Stimulated activated CD4-positive, alpha-beta T cell treated with anti-CD3 and anti-CD28 coated beads, TNF-alpha, amount 100 ng/mL, for 48 hours (primary cell): ENCODE measurements around the gene ZFYVE21.

Experiments
- DNase-seq, 3 donors: peaks; one replicate each; pipeline ENCODE4 v3.0.0-alpha.2; 2020; ENCODE audit warnings: low read depth in 3 of 3

Gene ZFYVE21

DNA sequence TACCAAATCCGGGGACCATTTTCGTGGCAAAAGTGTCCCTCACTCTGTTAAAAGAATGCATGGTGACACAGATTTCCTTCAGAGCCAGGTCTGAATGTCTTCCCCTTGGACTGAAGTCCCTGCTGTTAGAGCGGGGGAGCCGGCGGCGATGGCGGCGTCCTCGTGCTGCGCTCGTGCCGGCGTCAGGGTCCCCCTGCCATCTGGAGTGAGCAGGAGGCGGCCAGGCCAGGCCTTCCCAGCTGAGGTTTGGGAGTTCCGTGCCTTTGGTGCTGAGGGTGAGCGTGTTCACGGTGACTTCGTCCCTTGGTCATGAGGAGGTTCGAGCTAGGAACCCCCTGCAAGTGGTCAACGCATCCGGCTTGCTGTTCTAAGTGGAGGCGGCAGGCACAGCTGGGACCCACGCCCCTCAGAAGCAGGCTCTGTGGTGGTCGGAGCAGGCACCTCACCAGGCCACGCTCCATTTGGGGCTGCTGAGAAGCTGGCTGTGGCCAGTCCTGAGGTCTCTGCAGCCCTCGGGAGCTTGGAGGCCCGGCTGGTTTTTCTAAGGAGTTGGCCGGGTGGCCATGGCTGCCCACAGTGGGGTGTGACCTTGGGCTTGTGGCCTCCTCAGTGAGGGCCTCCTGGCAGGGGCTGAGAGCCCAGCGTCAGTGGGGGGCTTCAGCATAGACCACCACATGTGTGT lies 9.5 kb downstream of the ZFYVE21 start:
- DNase-seq: no peak

DNA sequence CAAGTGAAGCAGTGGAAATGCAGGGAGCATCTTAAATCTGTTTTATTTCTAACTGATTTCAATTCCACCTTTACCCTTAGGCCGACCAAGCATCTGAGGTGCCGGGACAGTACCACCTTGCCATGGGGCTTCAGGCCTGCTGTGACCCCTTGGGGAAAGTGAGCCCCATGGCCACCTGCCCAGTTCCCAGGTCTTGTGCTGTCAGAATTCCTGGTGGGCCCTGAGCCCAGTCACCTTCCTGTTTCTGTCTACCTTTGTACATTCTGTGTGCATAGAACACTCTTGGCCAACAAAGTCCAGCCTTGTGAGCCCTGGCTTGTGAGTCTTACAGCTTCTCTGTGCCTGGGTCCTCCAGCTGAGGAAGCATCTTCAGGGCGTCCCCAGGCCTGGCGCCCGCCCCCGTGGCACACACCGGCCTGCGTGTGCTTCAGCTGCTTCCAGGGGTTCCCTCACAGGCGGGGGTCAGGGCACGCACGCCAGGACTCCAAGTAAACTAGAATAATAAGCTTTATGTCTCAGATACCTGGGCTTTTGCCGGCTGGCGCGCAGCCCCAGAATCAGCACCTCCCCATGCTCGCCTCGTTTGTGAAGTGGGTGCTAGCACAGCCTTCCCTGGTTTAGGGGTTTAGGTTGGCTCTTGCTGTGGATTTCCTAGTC lies 10.3 kb downstream of the ZFYVE21 start:
- DNase-seq: no peak

DNA sequence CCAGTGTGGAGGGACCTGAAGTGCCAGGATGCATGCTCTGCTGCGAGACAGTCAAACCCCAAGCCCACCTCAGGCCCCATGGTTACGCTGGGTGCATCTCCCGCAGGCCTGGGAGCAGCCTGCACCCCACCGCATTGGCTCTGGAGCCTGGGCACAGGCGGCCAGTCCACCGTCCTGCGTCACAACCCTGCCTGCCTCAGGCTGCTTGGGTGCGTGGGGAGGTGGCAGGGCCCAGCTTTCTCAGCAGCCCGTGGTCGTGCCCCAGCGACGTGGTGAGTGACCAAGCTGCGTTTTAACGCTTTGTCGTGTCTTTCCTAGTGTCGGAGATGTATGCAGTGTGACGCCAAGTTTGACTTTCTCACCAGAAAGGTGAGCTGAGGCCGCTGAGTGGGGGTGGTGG lies 10.9 kb downstream of the ZFYVE21 start:
- DNase-seq: no peak

DNA sequence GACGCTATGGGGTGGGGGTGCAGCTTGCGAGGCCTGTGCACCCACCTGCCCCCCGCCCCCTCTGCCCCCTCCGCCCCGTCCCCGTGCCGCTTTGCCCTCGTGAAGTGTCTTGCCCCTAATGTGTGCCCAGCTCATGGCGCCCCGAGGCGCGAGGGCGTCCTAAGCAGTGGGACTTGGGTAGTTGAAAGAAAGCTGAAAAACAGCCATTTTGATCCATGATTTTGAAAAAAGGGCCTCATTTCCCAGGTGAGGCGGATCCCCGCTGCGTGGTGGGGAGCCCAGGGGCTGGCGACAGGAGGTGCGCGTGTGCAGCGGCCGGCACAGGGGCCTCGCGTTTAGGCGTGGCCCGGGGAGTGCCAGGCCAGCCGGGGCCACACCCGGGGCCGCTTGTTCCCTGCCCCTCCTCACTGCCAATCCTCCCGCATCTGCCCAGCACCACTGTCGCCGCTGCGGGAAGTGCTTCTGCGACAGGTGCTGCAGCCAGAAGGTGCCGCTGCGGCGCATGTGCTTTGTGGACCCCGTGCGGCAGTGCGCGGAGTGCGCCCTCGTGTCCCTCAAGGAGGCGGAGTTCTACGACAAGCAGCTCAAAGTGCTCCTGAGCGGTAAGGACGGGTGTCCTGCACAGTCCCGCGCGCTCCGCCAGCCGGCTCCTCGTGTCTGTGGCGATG lies 11.8 kb downstream of the ZFYVE21 start:
- no peak for DNase-seq

DNA sequence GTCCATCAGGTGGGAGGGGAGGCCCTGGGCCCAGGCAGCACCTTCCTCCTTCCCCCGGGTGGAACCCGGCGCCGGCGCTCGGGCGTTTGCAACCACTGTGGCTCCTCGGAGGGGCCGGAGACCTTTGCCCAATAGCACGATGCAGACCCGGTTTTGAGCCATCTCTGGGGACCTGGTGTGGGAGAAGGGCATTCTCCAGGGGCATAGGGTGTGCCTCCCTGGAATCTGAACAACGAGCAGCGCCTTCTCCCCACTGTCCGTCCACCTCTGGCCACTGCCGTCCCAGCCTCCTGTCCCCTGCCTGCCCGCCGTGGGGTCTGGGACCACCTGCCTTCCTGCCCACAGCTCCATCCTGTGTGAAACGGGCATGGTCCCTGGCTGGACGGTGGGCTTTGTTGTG lies 12.5 kb downstream of the ZFYVE21 start:
- DNase-seq: no peak

- no peak for DNase-seq
Measured at GRCh38 chr14:103728721-103729120, 13.1 kb downstream of the ZFYVE21 start.

GRCh38 chr14:103729496-103730448 lies 14.2 kb downstream of the ZFYVE21 start:
- DNase-seq: no peak

GRCh38 chr14:103730490-103731035 lies 15.0 kb downstream of the ZFYVE21 start:
- no peak for DNase-seq

GRCh38 chr14:103731481-103731880 lies 15.9 kb downstream of the ZFYVE21 start:
- DNase-seq: no peak

- no peak for DNase-seq
Measured at GRCh38 chr14:103731916-103732867, 16.6 kb downstream of the ZFYVE21 start.

GRCh38 chr14:103732868-103733620 lies 17.4 kb downstream of the ZFYVE21 start:
- no peak for DNase-seq

DNA sequence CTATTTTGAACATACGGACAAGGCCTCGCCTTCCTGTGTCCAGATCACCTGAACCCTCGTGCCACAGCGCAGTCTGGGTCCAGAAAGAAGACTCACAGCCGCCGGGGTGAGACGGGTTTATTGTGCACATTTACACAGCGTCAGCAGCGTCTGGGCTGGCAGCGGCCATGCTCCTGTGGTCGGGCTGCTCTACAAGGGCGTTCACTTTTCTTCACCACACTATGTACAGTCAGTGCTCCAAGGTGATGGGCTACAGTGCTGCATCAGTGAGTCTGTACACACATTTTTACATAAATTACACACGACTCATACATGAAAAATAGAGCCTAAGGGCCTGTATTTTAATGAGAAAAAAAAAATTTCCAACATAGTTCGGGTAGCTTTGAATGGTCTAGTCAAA lies 18.0 kb downstream of the ZFYVE21 start:
- no peak for DNase-seq

GRCh38 chr14:103734081-103734888 lies 18.7 kb downstream of the ZFYVE21 start:
- no peak for DNase-seq

DNA sequence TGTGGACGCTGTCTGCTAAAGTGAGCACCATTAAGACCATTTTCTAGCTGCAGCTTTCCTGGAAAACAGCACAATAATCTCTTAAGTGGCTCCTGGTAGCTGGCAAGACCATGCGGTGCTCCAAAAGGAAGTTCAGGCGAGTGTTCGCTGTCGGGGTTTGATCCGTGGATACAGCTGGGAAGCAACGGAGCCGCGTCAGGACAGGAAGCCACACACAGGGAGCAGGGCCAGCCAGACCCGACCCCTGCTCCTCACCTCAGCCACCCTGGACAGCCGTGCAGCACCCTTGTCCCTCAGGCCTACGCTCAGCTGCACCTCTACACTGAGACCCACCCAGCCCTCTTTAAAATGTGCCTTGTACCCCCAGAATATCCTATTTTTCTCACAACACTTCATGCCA lies 19.4 kb downstream of the ZFYVE21 start:
- no peak for DNase-seq

DNA sequence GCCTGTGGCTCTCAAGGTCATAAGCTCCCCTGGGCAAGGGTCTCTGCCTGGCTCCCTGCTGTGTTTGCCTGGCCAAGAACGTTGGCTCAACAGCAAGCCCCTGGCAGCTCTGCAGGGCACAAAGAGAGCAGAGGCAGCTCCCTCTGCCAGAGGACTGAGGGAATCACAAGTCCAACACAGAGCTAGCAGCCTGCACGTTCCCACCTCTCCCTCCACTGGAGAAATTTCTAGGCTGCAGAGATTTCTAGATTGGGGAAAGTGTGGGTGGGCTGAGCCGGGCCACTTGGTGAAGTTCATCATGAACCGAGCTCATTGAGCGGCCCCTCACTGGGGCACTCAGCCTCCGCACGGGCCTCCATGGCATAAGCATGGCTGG lies 19.8 kb downstream of the ZFYVE21 start:
- DNase-seq: no peak

GRCh38 chr14:103735815-103736545 lies 20.4 kb downstream of the ZFYVE21 start:
- no peak for DNase-seq

GRCh38 chr14:103736546-103737431 lies 21.2 kb downstream of the ZFYVE21 start:
- no peak for DNase-seq
